ENCODE results near the gene DACT2.

Gene DACT2

DNA sequence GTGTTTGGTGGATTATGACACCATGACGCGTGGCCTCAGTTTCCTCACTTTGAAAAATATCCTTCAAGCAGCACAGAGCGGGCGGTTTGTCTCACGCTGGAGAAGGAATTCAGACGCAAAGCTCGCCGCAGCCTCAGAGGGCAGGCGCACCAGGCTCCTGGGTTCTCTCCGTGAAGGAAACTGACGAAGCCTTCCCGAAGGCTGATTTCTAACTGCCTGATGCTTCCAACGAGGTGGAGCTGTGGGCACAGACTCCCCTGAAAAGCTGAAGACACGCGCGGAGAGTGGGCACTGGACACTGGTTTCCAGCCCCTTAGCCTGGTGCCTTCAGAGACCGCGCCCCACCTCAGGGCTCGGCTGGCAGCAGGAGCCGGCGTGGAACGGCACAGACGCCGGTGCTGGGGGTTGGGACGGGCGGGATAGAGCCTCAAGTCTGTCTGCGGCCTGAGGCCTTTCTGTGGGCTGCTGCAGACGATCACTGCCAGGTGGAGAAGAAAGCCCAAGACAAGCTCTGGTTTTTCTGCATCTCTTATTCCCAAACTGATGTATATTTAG is 56.1 kb downstream of the DACT2 start:
- Histone ChIP-seq H3K4me1 (ENCODE audit: insufficient read depth, low read length) (no peaks in the 10 kb centered on the region), H3K9ac (ENCODE audit: low read depth, low read length) (no peak overlapping the region), H4K20me1 (ENCODE audit: insufficient read depth, low read length) (no peaks in the 10 kb centered on the region), H3K4me3 (ENCODE audit: low read depth in 1 of 2, low read length in 2 of 2) (no peak overlapping the region), H3K79me2 (ENCODE audit: insufficient read depth, low read length) (no peaks in the 10 kb centered on the region), H3K9me3 (ENCODE audit: insufficient read depth, low read length, severe bottlenecking) (no peaks in the 10 kb centered on the region), H2AFZ (ENCODE audit: low read depth, low read length) (no peak overlapping the region), H3K36me3 (ENCODE audit: insufficient read depth, low read length) (no peaks in the 10 kb centered on the region), H3K4me2 (ENCODE audit: insufficient read depth, low read length) (no peak overlapping the region), H3K27me3 (ENCODE audit: insufficient read depth, low read length, poor library complexity) (no peaks in the 10 kb centered on the region), H3K27ac (ENCODE audit: low read length) (no peak overlapping the region)
- TF ChIP-seq, protein P1, sequence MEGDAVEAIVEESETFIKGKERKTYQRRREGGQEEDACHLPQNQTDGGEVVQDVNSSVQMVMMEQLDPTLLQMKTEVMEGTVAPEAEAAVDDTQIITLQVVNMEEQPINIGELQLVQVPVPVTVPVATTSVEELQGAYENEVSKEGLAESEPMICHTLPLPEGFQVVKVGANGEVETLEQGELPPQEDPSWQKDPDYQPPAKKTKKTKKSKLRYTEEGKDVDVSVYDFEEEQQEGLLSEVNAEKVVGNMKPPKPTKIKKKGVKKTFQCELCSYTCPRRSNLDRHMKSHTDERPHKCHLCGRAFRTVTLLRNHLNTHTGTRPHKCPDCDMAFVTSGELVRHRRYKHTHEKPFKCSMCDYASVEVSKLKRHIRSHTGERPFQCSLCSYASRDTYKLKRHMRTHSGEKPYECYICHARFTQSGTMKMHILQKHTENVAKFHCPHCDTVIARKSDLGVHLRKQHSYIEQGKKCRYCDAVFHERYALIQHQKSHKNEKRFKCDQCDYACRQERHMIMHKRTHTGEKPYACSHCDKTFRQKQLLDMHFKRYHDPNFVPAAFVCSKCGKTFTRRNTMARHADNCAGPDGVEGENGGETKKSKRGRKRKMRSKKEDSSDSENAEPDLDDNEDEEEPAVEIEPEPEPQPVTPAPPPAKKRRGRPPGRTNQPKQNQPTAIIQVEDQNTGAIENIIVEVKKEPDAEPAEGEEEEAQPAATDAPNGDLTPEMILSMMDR (IDR thresholded peaks at IDR 0.05; ENCODE audit: borderline replicate concordance, extremely low read depth, low read length, poor library complexity, severe bottlenecking), result no peak
- TF ChIP-seq EZH2 (IDR thresholded peaks at IDR 0.05; ENCODE audit: borderline replicate concordance, low read depth, low read length, severe bottlenecking), result no peak
- DNase-seq (no peak), ATAC-seq (ENCODE audit: insufficient read depth, low read depth) (no peak)

DNA sequence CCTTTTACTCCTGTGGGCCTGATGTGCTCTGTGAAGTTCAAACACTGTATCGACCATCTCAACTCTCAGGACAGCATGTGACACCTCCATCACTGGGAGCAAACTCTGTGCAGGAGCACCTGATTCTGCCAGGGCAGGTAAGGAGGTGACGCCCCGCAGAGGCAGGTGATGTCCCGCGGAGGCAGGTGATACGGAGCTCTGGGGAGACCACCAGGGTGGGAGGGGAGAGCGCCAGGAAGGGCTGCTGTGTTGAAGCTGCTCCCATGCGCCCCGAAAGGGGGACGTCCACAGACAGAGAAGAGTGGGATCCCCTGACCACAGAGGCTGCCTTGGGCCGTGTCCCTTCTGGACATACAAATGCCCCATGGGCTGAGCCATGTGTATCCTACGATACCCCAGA is 58.3 kb downstream of the DACT2 start:
- no peak overlapping the region for H3K9ac ChIP-seq (ENCODE audit: low read depth, low read length)
- no peaks in the 10 kb centered on the region for H3K4me1 ChIP-seq (ENCODE audit: insufficient read depth, low read length)
- H2AFZ ChIP-seq (ENCODE audit: low read depth, low read length), result no peak overlapping the region
- no peak for DNase-seq
- H3K4me2 ChIP-seq (ENCODE audit: insufficient read depth, low read length), result no peak overlapping the region
- no peak for ATAC-seq (ENCODE audit: insufficient read depth, low read depth)
- H3K4me3 ChIP-seq (ENCODE audit: low read depth in 1 of 2, low read length in 2 of 2), result no peak overlapping the region
- no peaks in the 10 kb centered on the region for H3K79me2 ChIP-seq (ENCODE audit: insufficient read depth, low read length)
- no peaks in the 10 kb centered on the region for H4K20me1 ChIP-seq (ENCODE audit: insufficient read depth, low read length)
- no peaks in the 10 kb centered on the region for H3K36me3 ChIP-seq (ENCODE audit: insufficient read depth, low read length)
- H3K9me3 ChIP-seq (ENCODE audit: insufficient read depth, low read length, severe bottlenecking), result no peaks in the 10 kb centered on the region
- H3K27me3 ChIP-seq (ENCODE audit: insufficient read depth, low read length, poor library complexity), result no peaks in the 10 kb centered on the region
- TF ChIP-seq, protein P1 (IDR thresholded peaks at IDR 0.05; ENCODE audit: borderline replicate concordance, extremely low read depth, low read length, poor library complexity, severe bottlenecking), result no peak
- TF ChIP-seq EZH2 (IDR thresholded peaks at IDR 0.05; ENCODE audit: borderline replicate concordance, low read depth, low read length, severe bottlenecking), result no peak
- H3K27ac ChIP-seq (ENCODE audit: low read length), result no peak overlapping the region

DNA sequence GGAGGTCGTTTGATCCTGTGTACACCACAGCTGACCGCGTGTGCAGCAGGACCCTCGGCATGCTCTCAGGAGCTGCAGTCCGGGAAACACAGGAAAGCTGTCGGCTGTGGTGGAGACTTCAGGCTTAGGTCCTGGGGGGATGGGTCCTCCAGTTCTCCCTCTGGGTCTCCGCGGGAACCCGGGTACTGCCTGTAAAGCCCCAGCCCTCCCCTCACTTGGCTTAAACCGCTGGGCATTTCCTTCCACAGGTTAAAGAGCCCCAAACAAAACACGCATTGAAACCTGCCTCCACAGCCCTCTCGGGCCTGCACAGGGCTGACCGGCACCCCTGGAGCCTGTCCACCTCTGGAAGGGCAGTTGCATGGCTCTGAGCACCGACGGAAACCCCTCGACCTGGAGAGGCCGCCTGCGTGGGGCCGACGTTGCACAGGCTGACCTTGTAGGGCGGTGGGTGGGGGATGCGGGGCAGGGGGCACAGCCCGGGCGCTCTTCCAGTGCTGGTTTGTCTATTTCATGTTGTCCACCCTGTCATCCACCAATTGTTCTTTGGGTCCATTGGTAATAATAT is 59.1 kb downstream of the DACT2 start:
- no peak for ATAC-seq (ENCODE audit: insufficient read depth, low read depth)

More for the DNA sequence above, 59.1 kb downstream of the DACT2 start:
- H2AFZ ChIP-seq (ENCODE audit: low read depth, low read length), result no peak overlapping the region
- TF ChIP-seq, protein P1 (IDR thresholded peaks at IDR 0.05; ENCODE audit: borderline replicate concordance, extremely low read depth, low read length, poor library complexity, severe bottlenecking), result no peak
- TF ChIP-seq EZH2 (IDR thresholded peaks at IDR 0.05; ENCODE audit: borderline replicate concordance, low read depth, low read length, severe bottlenecking), result no peak
- no peak for DNase-seq
- H3K27me3 ChIP-seq (ENCODE audit: insufficient read depth, low read length, poor library complexity), result no peaks in the 10 kb centered on the region
- H3K4me3 ChIP-seq (ENCODE audit: low read depth in 1 of 2, low read length in 2 of 2), result no peak overlapping the region
- H3K4me2 ChIP-seq (ENCODE audit: insufficient read depth, low read length), result no peak overlapping the region
- no peak overlapping the region for H3K9ac ChIP-seq (ENCODE audit: low read depth, low read length)
- no peaks in the 10 kb centered on the region for H3K9me3 ChIP-seq (ENCODE audit: insufficient read depth, low read length, severe bottlenecking)
- H3K36me3 ChIP-seq (ENCODE audit: insufficient read depth, low read length), result no peaks in the 10 kb centered on the region
- no peak overlapping the region for H3K27ac ChIP-seq (ENCODE audit: low read length)
- H3K79me2 ChIP-seq (ENCODE audit: insufficient read depth, low read length), result no peaks in the 10 kb centered on the region
- H4K20me1 ChIP-seq (ENCODE audit: insufficient read depth, low read length), result no peaks in the 10 kb centered on the region
- no peaks in the 10 kb centered on the region for H3K4me1 ChIP-seq (ENCODE audit: insufficient read depth, low read length)
